Mucosa of rectum (tissue), 2 donors: ENCODE results near the gene CRLF3.
A peak's percentile ranks its signal among the peaks of the same experiment; 100 is the strongest.
"Not testable (repeated sequence)": the region's sequence is repeated elsewhere in the genome, so short reads cannot be mapped to it uniquely, and the experiment has no call there.

Experiments
- H3K27ac ChIP-seq, 2 donors: one replicate each; pipeline ENCODE4 v1.7.0; 2013; ENCODE audit warnings: inconsistent platforms in 2 of 2, low read depth in 2 of 2, low read length in 2 of 2
- H3K27me3 ChIP-seq, 2 donors: one replicate each; pipeline ENCODE4 v1.7.0; 2013; ENCODE audit warnings: low read length in 2 of 2; ENCODE audit not compliant: control insufficient read depth in 2 of 2, insufficient read depth in 2 of 2
- H3K36me3 ChIP-seq, 2 donors: one replicate each; pipeline ENCODE4 v1.7.0; 2013; ENCODE audit warnings: low read length in 2 of 2; ENCODE audit not compliant: control insufficient read depth in 2 of 2, insufficient read depth in 2 of 2
- H3K4me1 ChIP-seq, 2 donors: one replicate each; pipeline ENCODE4 v1.7.0; 2013; ENCODE audit warnings: low read length in 2 of 2, mild to moderate bottlenecking in 1 of 2; ENCODE audit not compliant: control insufficient read depth in 2 of 2, insufficient read depth in 2 of 2
- H3K4me3 ChIP-seq, 2 donors: one replicate each; pipeline ENCODE4 v1.7.0; 2013; ENCODE audit warnings: low read length in 2 of 2
- H3K9ac ChIP-seq, 2 donors: one replicate each; pipeline ENCODE4 v1.7.0; 2013; ENCODE audit warnings: low read length in 2 of 2, low read depth in 1 of 2, mild to moderate bottlenecking in 1 of 2
- H3K9me3 ChIP-seq, 2 donors: one replicate each; pipeline ENCODE4 v1.7.0; 2013; ENCODE audit warnings: low read length in 2 of 2; ENCODE audit not compliant: control insufficient read depth in 2 of 2
- donor health status: healthy.
- donor health status: Normal muscosa, but diverticular disease.

CRLF3 gene

DNA sequence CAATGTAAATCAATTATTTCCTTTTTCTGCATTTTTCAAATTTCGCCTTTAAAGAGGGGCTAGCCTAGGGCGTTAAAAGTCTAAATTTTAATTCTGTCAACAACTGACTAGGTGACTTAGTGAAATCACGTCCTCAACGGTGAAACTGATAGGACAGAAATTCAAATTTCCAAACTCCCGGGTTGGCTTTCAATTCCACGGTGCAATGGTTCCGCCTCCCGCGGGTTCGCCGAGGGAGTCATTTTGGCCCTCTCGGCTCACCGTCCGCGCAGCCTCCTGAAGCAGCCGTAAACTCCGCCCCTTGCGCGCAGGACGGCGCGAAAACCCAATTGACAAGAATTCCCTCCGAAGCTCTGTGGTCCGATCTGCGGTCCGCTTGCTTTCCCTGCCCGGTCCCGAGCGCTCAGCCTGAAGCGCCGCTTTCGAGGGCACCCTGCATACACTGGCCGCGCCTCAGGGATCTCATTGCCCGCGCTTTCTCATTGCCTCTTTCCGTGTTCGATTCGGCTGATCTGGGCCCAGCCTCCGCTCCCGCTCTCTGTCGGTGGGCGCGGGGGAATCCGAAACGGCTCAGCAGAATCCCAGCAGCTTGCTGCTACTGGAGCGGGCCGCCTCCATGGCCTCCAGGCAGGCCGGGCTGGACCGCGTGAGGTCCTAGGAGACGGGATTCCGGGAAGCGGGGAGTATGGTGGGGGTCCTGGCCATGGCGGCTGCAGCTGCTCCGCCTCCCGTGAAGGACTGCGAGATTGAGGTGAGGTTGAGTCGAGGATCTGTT is 7.4 kb upstream of the CRLF3 start, which contains the start of gene ATAD5:
Gene ATAD5, plus strand, starts transcription at position 304 of the 775 bp plus-strand sequence. Its CDS starts 382 bp downstream, at position 686.
- Histone ChIP-seq H3K4me3 (peak within 1 kb of the TSS; percentile 84 to 91), H3K36me3 (no peaks in the 10 kb centered on the region), H3K27me3 (no peaks in the 10 kb centered on the region), H3K4me1 (peaks cover 9 to 14% of the 10 kb centered on the region in 2 donors), H3K27ac (peak within 1 kb of the TSS in 1 of 2 donors; percentile 32), H3K9ac (peak within 1 kb of the TSS; percentile 71 to 81), H3K9me3 (no peaks in the 10 kb centered on the region)

GRCh38 chr17:30831257-30831656 is 6.8 kb upstream of the CRLF3 start:
- H3K9me3 ChIP-seq: no peaks in the 10 kb centered on the region
- H3K27me3 ChIP-seq: no peaks in the 10 kb centered on the region
- H3K4me3 ChIP-seq: peak overlapping the region; percentile 84 to 91
- H3K9ac ChIP-seq: peak overlapping the region; percentile 70 to 81
- peaks cover 12 to 14% of the 10 kb centered on the region in 2 donors for H3K4me1 ChIP-seq
- H3K36me3 ChIP-seq: no peaks in the 10 kb centered on the region
- H3K27ac ChIP-seq: peak overlapping the region in 1 of 2 donors; percentile 32

GRCh38 chr17:30829022-30829421 is 4.5 kb upstream of the CRLF3 start:
- Histone ChIP-seq H3K9me3 (no peaks in the 10 kb centered on the region), H3K36me3 (no peaks in the 10 kb centered on the region), H3K27ac (no peak overlapping the region), H3K4me3 (no peak overlapping the region), H3K9ac (no peak overlapping the region), H3K4me1 (peaks cover 20 to 21% of the 10 kb centered on the region in 2 donors), H3K27me3 (no peaks in the 10 kb centered on the region)

- no peaks in the 10 kb centered on the region for H3K9me3 ChIP-seq
- H3K9ac ChIP-seq: no peak overlapping the region
- peaks cover 18 to 24% of the 10 kb centered on the region in 2 donors for H3K4me1 ChIP-seq
- H3K27ac ChIP-seq: no peak overlapping the region
- no peaks in the 10 kb centered on the region for H3K27me3 ChIP-seq
- no peaks in the 10 kb centered on the region for H3K36me3 ChIP-seq
- no peak overlapping the region for H3K4me3 ChIP-seq
These were observed 2.6 kb upstream of the CRLF3 start for GRCh38 chr17:30827082-30827481.

- Histone ChIP-seq H3K27ac (peak overlapping the region; percentile 81 to 89), H3K36me3 (no peaks in the 10 kb centered on the region)
These were observed 513 bp downstream of the CRLF3 start for GRCh38 chr17:30824002-30824355.

DNA sequence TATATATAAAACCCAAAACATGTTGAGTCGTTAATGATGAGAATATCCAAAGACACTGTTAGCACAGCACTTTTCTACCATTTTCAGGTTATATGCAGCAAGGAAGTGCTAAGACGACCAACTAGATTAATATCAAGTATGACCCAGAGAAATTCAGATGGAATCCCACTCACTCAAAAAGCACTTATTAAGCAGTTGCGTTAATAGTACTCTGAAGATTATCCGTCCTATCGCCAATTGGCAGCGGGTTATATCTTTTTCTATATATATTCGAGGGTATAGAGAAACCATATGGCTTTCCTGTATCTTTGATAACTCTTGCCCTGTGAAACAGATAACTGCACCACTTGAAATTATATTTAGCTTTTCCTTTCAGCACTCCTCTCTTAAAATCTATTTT is 1.1 kb downstream of the CRLF3 start:
- Histone ChIP-seq H3K4me1 (peaks cover 24 to 31% of the 10 kb centered on the region in 2 donors), H3K9ac (peak overlapping the region; percentile 83 to 85), H3K27me3 (no peaks in the 10 kb centered on the region), H3K9me3 (no peaks in the 10 kb centered on the region), H3K36me3 (no peaks in the 10 kb centered on the region), H3K27ac (peak overlapping the region; percentile 81 to 89), H3K4me3 (peak overlapping the region; percentile 79 to 84)

More at GRCh38 chr17:30824002-30824355, 513 bp downstream of the CRLF3 start:
- peak overlapping the region; percentile 83 to 85 for H3K9ac ChIP-seq
- H3K4me1 ChIP-seq: peaks cover 21 to 31% of the 10 kb centered on the region in 2 donors
- H3K27me3 ChIP-seq: no peaks in the 10 kb centered on the region
- peak overlapping the region; percentile 79 to 84 for H3K4me3 ChIP-seq
- no peaks in the 10 kb centered on the region for H3K9me3 ChIP-seq

DNA sequence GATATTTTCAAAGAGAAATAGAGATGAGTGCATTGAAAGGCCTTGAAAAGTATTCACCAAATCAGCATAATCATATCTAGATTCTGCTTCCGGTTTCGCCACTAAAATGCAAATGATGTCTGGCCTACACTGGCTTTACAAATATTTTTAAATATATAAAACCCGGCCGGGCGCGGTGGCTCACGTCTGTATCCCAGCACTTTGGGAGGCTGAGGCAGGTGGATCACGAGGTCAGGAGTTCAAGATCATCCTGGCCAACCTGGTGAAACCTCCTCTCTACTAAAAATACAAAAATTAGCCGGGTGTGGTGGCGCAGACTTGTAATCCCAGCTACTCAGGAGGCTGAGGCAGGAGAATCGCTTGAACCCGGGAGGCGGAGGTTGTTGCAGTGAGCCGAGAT is 1.6 kb downstream of the CRLF3 start:
- not testable (repeated sequence) for H3K27me3 ChIP-seq, H3K9ac ChIP-seq, H3K9me3 ChIP-seq, H3K36me3 ChIP-seq
- Histone ChIP-seq H3K4me3 (peak overlapping the region; percentile 5 to 84), H3K4me1 (peaks cover 24 to 31% of the 10 kb centered on the region in 2 donors), H3K27ac (peak overlapping the region in 1 of 2 donors; percentile 48)

DNA sequence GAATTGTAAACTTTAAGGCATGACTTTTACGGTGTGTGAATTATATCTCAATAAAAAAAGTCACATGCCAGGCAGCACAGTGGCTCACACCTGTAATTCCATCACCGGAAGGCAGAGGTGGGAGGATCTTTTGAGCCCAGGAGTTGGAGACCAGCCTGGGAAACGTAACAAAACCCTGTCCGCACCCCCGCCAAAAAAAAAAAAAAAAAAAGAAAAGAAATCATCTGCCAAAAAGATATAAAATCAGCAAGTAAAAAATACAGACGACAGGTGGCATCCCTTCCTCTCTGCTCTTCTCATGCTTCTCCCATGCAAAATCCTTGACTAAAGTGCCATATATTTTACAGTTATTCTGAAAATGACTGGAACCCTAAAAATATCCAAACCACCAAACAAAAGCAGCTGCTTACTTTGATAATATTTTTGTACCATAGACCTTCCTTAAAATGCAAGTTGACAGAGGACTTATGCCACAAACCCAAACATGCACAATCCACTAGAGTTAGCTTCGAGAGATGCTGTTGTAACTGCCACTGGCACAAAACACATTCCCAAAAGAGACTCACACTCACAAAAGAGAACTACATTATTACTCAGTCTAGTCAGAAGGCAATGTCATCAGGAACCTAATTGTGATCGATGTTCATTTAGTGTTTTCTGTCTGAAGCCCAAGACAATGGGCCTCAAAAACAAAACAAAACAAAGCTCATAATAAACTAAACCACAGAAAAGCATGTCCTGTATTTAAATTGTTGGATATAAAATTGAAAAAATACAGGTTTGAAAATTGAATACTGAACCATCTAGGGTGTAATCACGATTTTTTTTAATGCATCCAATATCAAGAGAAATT is 2.4 kb downstream of the CRLF3 start:
- H3K27me3 ChIP-seq: no peaks in the 10 kb centered on the region
- peak overlapping the region; percentile 24 to 84 for H3K4me3 ChIP-seq
- peak overlapping the region in 1 of 2 donors; percentile 20 for H3K9ac ChIP-seq

GRCh38 chr17:30819971-30820705 is 4.4 kb downstream of the CRLF3 start:
- Histone ChIP-seq H3K36me3 (no peaks in the 10 kb centered on the region), H3K9ac (no peak overlapping the region), H3K27ac (peak overlapping the region in 1 of 2 donors; percentile 28), H3K9me3 (no peaks in the 10 kb centered on the region), H3K4me3 (no peak overlapping the region), H3K4me1 (peaks cover 20 to 22% of the 10 kb centered on the region in 2 donors), H3K27me3 (no peaks in the 10 kb centered on the region)

More for the DNA sequence above, 2.4 kb downstream of the CRLF3 start:
- H3K36me3 ChIP-seq: no peaks in the 10 kb centered on the region
- H3K27ac ChIP-seq: peak overlapping the region in 1 of 2 donors; percentile 45
- H3K9me3 ChIP-seq: no peaks in the 10 kb centered on the region
- peaks cover 24 to 31% of the 10 kb centered on the region in 2 donors for H3K4me1 ChIP-seq
